IMR-90 (cell line): ENCODE measurements around the gene TENM4. TPM values are rescaled to one million over a fixed set of nuclear protein-coding genes. Genes with fewer than 3 reads are reported as not detected.

Source experiments
- ATAC-seq: fragments of 200-7000 bp; cut with Tn5 transposase; 2 replicates; pipeline ENCODE4 v1.9.1; 2020; ENCODE audit warnings: low read depth, mild to moderate bottlenecking, moderate library complexity
- BruUV-seq: library from RNA; stranded (reverse); fragments of 400-500 nt; replicated peaks from 2 replicates; lab custom pipeline; 2021; lab: Mats Ljungman, UMichigan
- CTCF ChIA-PET: fragments of 300-600 bp; formaldehyde crosslinking; extraction: SDS; loops from one replicate; lab custom pipeline; 2021; ENCODE audit warnings: antibody characterized with exemption; lab: Yijun Ruan, JAX
- POLR2A ChIA-PET: fragments of 300-600 bp; sonication (Branson Sonifier 250); formaldehyde crosslinking; loops from one replicate; lab custom pipeline; 2022; ENCODE audit warnings: antibody characterized with exemption; ENCODE audit not compliant: unreplicated experiment; lab: Charles Lee
- DNase-seq: peaks from one replicate; pipeline ENCODE4 v3.0.0; 2013
- H2AFZ ChIP-seq: replicated peaks from 2 replicates; pipeline ENCODE3; 2013; ENCODE audit warnings: low read length, mild to moderate bottlenecking; ENCODE audit not compliant: poor library complexity
- H2AK5ac ChIP-seq: 2 replicates; pipeline ENCODE4 v1.6.1; 2013; ENCODE audit warnings: low read depth, low read length, inconsistent platforms
- H2AK9ac ChIP-seq: replicated peaks from 2 replicates; pipeline ENCODE3; 2013; ENCODE audit warnings: mild to moderate bottlenecking, low read depth, low read length, moderate library complexity; ENCODE audit not compliant: poor library complexity
- H2BK120ac ChIP-seq: 2 replicates; pipeline ENCODE4 v1.6.1; 2013; ENCODE audit warnings: low read depth, low read length, inconsistent platforms
- H2BK15ac ChIP-seq: 3 replicates; pipeline ENCODE4 v1.6.1; 2013; ENCODE audit warnings: low read depth, low read length, inconsistent platforms
- H2BK20ac ChIP-seq: 2 replicates; pipeline ENCODE4 v1.6.1; 2013; ENCODE audit warnings: low read depth, mild to moderate bottlenecking, inconsistent platforms, low read length, moderate library complexity
- H2BK5ac ChIP-seq: 2 replicates; pipeline ENCODE4 v1.6.1; 2013; ENCODE audit warnings: mild to moderate bottlenecking, low read depth, low read length, inconsistent platforms; ENCODE audit not compliant: poor library complexity, severe bottlenecking
- H3K14ac ChIP-seq: replicated peaks from 2 replicates; pipeline ENCODE4 v1.6.1; 2013; ENCODE audit warnings: low read depth, low read length, inconsistent platforms
- H3K18ac ChIP-seq: 2 replicates; pipeline ENCODE4 v1.6.1; 2013; ENCODE audit warnings: low read depth, low read length, control low read depth
- H3K23ac ChIP-seq: 2 replicates; pipeline ENCODE4 v1.6.1; 2013; ENCODE audit warnings: low read depth, low read length, inconsistent platforms
- H3K27ac ChIP-seq: 2 replicates; pipeline ENCODE4 v1.5.1; 2013; ENCODE audit warnings: mild to moderate bottlenecking, control low read depth, low read length; ENCODE audit not compliant: insufficient read depth
- H3K27me3 ChIP-seq: 2 replicates; pipeline ENCODE4 v1.6.1; 2013; ENCODE audit warnings: low read length; ENCODE audit not compliant: control insufficient read depth, insufficient read depth
- H3K36me3 ChIP-seq: 2 replicates; pipeline ENCODE4 v1.6.1; 2013; ENCODE audit warnings: low read length, mixed read lengths; ENCODE audit not compliant: control insufficient read depth, insufficient read depth
- H3K4ac ChIP-seq: 2 replicates; pipeline ENCODE4 v1.6.1; 2013; ENCODE audit warnings: low read depth, low read length, inconsistent platforms
- H3K4me1 ChIP-seq: 2 replicates; pipeline ENCODE4 v1.6.1; 2013; ENCODE audit warnings: low read length, mixed read lengths; ENCODE audit not compliant: control insufficient read depth, insufficient read depth
- H3K4me2 ChIP-seq: 2 replicates; pipeline ENCODE4 v1.6.1; 2013; ENCODE audit warnings: low read depth, mild to moderate bottlenecking, control low read depth, low read length, moderate library complexity
- H3K4me3 ChIP-seq: 2 replicates; pipeline ENCODE4 v1.5.1; 2013; ENCODE audit warnings: low read depth, mild to moderate bottlenecking, control low read depth, low read length, moderate library complexity; ENCODE audit not compliant: insufficient read depth
- H3K56ac ChIP-seq: 2 replicates; pipeline ENCODE4 v1.6.1; 2013; ENCODE audit warnings: low read length, inconsistent platforms; ENCODE audit not compliant: insufficient read depth; ENCODE audit errors: extremely low read depth
- H3K79me1 ChIP-seq, 2 experiments: 2 replicates each; pipeline ENCODE4 v1.6.1; 2013; ENCODE audit warnings: low read length in 2 of 2, inconsistent platforms in 1 of 2, low read depth in 1 of 2
- H3K9ac ChIP-seq: 2 replicates; pipeline ENCODE4 v1.6.1; 2013; ENCODE audit warnings: low read depth, low read length, control low read depth
- H3K9me1 ChIP-seq: 2 replicates; pipeline ENCODE4 v1.6.1; 2013; ENCODE audit warnings: low read length, inconsistent platforms; ENCODE audit not compliant: insufficient read depth
- H3K9me3 ChIP-seq: 2 replicates; pipeline ENCODE4 v1.6.1; 2013; ENCODE audit warnings: low read length; ENCODE audit not compliant: control insufficient read depth, insufficient read depth
- H4K20me1 ChIP-seq: 2 replicates; pipeline ENCODE4 v1.6.1; 2013; ENCODE audit warnings: low read length, inconsistent platforms; ENCODE audit not compliant: insufficient read depth
- H4K5ac ChIP-seq: 2 replicates; pipeline ENCODE4 v1.6.1; 2013; ENCODE audit warnings: mild to moderate bottlenecking, low read depth, low read length, control low read depth
- H4K8ac ChIP-seq, 2 experiments: 2 replicates each; pipeline ENCODE4 v1.6.1; 2013; ENCODE audit warnings: low read depth in 2 of 2, low read length in 2 of 2, control low read depth in 1 of 2, inconsistent platforms in 1 of 2
- H4K91ac ChIP-seq: 2 replicates; pipeline ENCODE4 v1.6.1; 2013; ENCODE audit warnings: low read depth, low read length, inconsistent platforms; ENCODE audit not compliant: insufficient read depth
- BHLHE40 ChIP-seq: fragments of 150-350 bp; IDR thresholded peaks from 2 replicates; pipeline ENCODE4 v1.6.1; 2016; ENCODE audit warnings: mild to moderate bottlenecking, low read depth, low read length
- CEBPB ChIP-seq: IDR thresholded peaks from 2 replicates; pipeline ENCODE4 v1.6.1; 2012; ENCODE audit warnings: low read depth, low read length, improper control_type of control experiment
- CHD1 ChIP-seq: IDR thresholded peaks from 2 replicates; pipeline ENCODE4 v1.6.1; 2012; ENCODE audit warnings: low read depth, low read length, improper control_type of control experiment
- CTCF ChIP-seq: conservative IDR thresholded peaks from 2 replicates; pipeline ENCODE4 v1.5.1; 2012; ENCODE audit warnings: mild to moderate bottlenecking, low read depth, low read length, improper control_type of control experiment
- ELK1 ChIP-seq: fragments of 150-350 bp; IDR thresholded peaks from 2 replicates; pipeline ENCODE4 v1.6.1; 2016; ENCODE audit warnings: low read depth, mild to moderate bottlenecking, low read length, moderate library complexity, borderline replicate concordance
- FOS ChIP-seq: fragments of 150-350 bp; IDR thresholded peaks from 2 replicates; pipeline ENCODE4 v1.6.1; 2016; ENCODE audit warnings: low read depth, low read length
- MAFK ChIP-seq: IDR thresholded peaks from 2 replicates; pipeline ENCODE4 v1.6.1; 2012; ENCODE audit warnings: low read depth, low read length, improper control_type of control experiment
- MAZ ChIP-seq: IDR thresholded peaks from 2 replicates; pipeline ENCODE4 v1.6.1; 2012; ENCODE audit warnings: low read depth, mild to moderate bottlenecking, low read length, improper control_type of control experiment, moderate library complexity, borderline replicate concordance
- MXI1 ChIP-seq: IDR thresholded peaks from 2 replicates; pipeline ENCODE4 v1.6.1; 2012; ENCODE audit warnings: low read depth, mild to moderate bottlenecking, low read length, moderate library complexity, borderline replicate concordance
- NFE2L2 ChIP-seq: fragments of 150-350 bp; IDR thresholded peaks from 2 replicates; pipeline ENCODE4 v1.6.1; 2016; ENCODE audit warnings: low read depth, mild to moderate bottlenecking, low read length
- POLR2A ChIP-seq: IDR thresholded peaks from 2 replicates; pipeline ENCODE4 v1.6.1; 2012; ENCODE audit warnings: mild to moderate bottlenecking, low read depth, low read length
- RCOR1 ChIP-seq: IDR thresholded peaks from 2 replicates; pipeline ENCODE4 v1.6.1; 2012; ENCODE audit warnings: mild to moderate bottlenecking, low read length, improper control_type of control experiment; ENCODE audit not compliant: insufficient replicate concordance
- RFX5 ChIP-seq: IDR thresholded peaks from 2 replicates; pipeline ENCODE4 v1.8.0; 2012; ENCODE audit warnings: low read depth, mild to moderate bottlenecking, low read length, moderate library complexity
- SMC3 ChIP-seq: fragments of 150-350 bp; IDR thresholded peaks from 2 replicates; pipeline ENCODE4 v1.6.1; 2016; ENCODE audit warnings: low read depth, mild to moderate bottlenecking, antibody characterized with exemption, low read length, moderate library complexity
- USF2 ChIP-seq: fragments of 150-350 bp; IDR thresholded peaks from 2 replicates; pipeline ENCODE4 v1.6.1; 2017; ENCODE audit warnings: mild to moderate bottlenecking, antibody characterized with exemption, low read length, low read depth
- WGBS, 2 experiments: methylation state at CpG; one replicate each; pipeline versions ENCODE4 v1.1.5 to v1.1.7; 2013; ENCODE audit warnings: missing lambda C conversion rate in 2 of 2; ENCODE audit not compliant: insufficient read length in 1 of 2; ENCODE audit errors: extremely low coverage in 2 of 2; 5-methylcytosine and 5-hydroxymethylcytosine counted together
- dilution Hi-C: fragments of 300-500 bp; cut with HindIII; formaldehyde crosslinking; loops from one replicate; pipeline ENCODE4 v1.14.3; 2018; ENCODE audit warnings: low sequenced_read_pairs; ENCODE audit not compliant: unreplicated experiment
- in situ Hi-C: fragments of 300-500 bp; cut with MboI; formaldehyde crosslinking; loops from 3 replicates; pipeline ENCODE4 v1.14.3; 2019; ENCODE audit warnings: low sequenced_read_pairs, inconsistent platforms, mixed read lengths
- intact Hi-C: fragments of 100-400 bp; cut with micrococcal nuclease; formaldehyde crosslinking; loops from 2 replicates; pipeline ENCODE4 v1.10.0; 2022
- polyA plus RNA-seq, 3 experiments: library from polyadenylated mRNA; depleted of rRNA; stranded (reverse); fragments of >200 nt; gene quantifications; 2 replicates each; pipeline ENCODE4 v1.2.3, GENCODE V29; 2012; ENCODE audit warnings: low replicate concordance in 1 of 3
- total RNA-seq: library from RNA; depleted of rRNA; stranded (reverse); fragments of >200 nt; gene quantifications from 2 replicates; pipeline ENCODE4 v1.2.3, GENCODE V29; 2012

Gene TENM4
- total and polyA plus RNA-seq, 2 of the 4 experiments (the other 2 are of a cell fraction), result 7.4 to 9.0 TPM

- no peak for DNase-seq
Observed at GRCh38 chr11:78759071-78759470, 681.8 kb downstream of the TENM4 start.

More at GRCh38 chr11:78759071-78759470, 681.8 kb downstream of the TENM4 start:
- TF ChIP-seq USF2, result no peak
- no peak for TF ChIP-seq FOS
- TF ChIP-seq MAFK, result no peak
- no peak for TF ChIP-seq NFE2L2
- TF ChIP-seq MXI1, result no peak
- TF ChIP-seq RFX5, result no peak
- no peak for TF ChIP-seq POLR2A
- TF ChIP-seq SMC3, result no peak
- TF ChIP-seq CEBPB, result no peak
- TF ChIP-seq MAZ, result no peak
- TF ChIP-seq RCOR1, result no peak
- no peak for TF ChIP-seq CHD1
- no peak for TF ChIP-seq BHLHE40
- TF ChIP-seq CTCF, result no peak
- TF ChIP-seq ELK1, result no peak
- H2AFZ ChIP-seq, result no peak overlapping the region
- no peak overlapping the region for H2BK20ac ChIP-seq
- no TSS peak for BruUV-seq
- H3K23ac ChIP-seq, result no peak overlapping the region
- no peak overlapping the region for H4K5ac ChIP-seq
- no peak overlapping the region for H2BK5ac ChIP-seq
- no peak overlapping the region for H3K4me2 ChIP-seq
- H3K4me1 ChIP-seq, result no peaks in the 10 kb centered on the region
- H3K27ac ChIP-seq, result no peak overlapping the region
- no peaks in the 10 kb centered on the region for H3K79me1 ChIP-seq
- ChIA-PET POLR2A (no interaction called here), CTCF (interaction anchor here (1.9 kb wide), 1 partner anchor 43 kb away, joined by 6 read pairs; no protein-coding TSS in a partner anchor)
- dilution Hi-C loops (no loop called here), in situ Hi-C loops (no loop called here), intact Hi-C loops (no loop called here)
- H3K36me3 ChIP-seq, result peaks cover 11% of the 10 kb centered on the region; the same call in 1 of the 2 replicates
- H2AK9ac ChIP-seq, result no peak overlapping the region
- no peaks in the 10 kb centered on the region for H3K9me3 ChIP-seq
- H4K20me1 ChIP-seq, result no peaks in the 10 kb centered on the region
- no peak for ATAC-seq
- WGBS, 2 experiments, result 17% methylated on average over 1 of the region's 4 CpGs; no CpG with 5 or more reads in 1 of the 2 experiments
- no peaks in the 10 kb centered on the region for H3K9me1 ChIP-seq
- H2AK5ac ChIP-seq, result no peak overlapping the region
- H3K18ac ChIP-seq, result no peak overlapping the region
- H2BK120ac ChIP-seq, result no peak overlapping the region
- H3K27me3 ChIP-seq, result no peaks in the 10 kb centered on the region
- H4K91ac ChIP-seq, result no peak overlapping the region
- H2BK15ac ChIP-seq, result no peak overlapping the region
- H3K4ac ChIP-seq, result no peak overlapping the region
- H3K14ac ChIP-seq, result no peak overlapping the region
- H4K8ac ChIP-seq, result no peak overlapping the region
- no peak overlapping the region for H3K56ac ChIP-seq
- H3K9ac ChIP-seq, result no peak overlapping the region
- H3K4me3 ChIP-seq, result no peak overlapping the region
